Heart left ventricle (tissue), 16 donors: ENCODE data around the gene HENMT1. TPM values are rescaled to one million over a fixed set of nuclear protein-coding genes. Genes with fewer than 3 reads are reported as not detected.

Source experiments
- ATAC-seq, 4 donors: fragments of 200-7000 bp; cut with Tn5 transposase; one replicate each; pipeline ENCODE4 v1.9.1; 2020 to 2022; ENCODE audit warnings: moderate library complexity in 4 of 4, mild to moderate bottlenecking in 3 of 4, moderate number of reproducible peaks in 1 of 4
- DNase-seq, 5 donors: peaks; one replicate each; pipeline ENCODE4 v3.0.0-alpha.2; 2020
- H3K27ac ChIP-seq, 12 donors: fragments of 200-600 bp; sonication (generic) in 4 of 12; one replicate each; pipeline versions ENCODE4 v1.5.0 to v1.8.0; 2016 to 2022; ENCODE audit warnings: mild to moderate bottlenecking in 2 of 12
- H3K27me3 ChIP-seq, 9 donors: fragments of 200-600 bp; sonication (generic) in 2 of 9; one replicate each; pipeline versions ENCODE4 v1.5.1 to v1.8.0; 2016 to 2022; ENCODE audit warnings: mild to moderate bottlenecking in 3 of 9
- H3K36me3 ChIP-seq, 9 donors: fragments of 200-600 bp; sonication (generic) in 2 of 9; one replicate each; pipeline versions ENCODE4 v1.5.0 to v1.8.0; 2018 to 2022; ENCODE audit warnings: mild to moderate bottlenecking in 2 of 9
- H3K4me1 ChIP-seq, 12 donors: fragments of 200-600 bp; sonication (generic) in 4 of 12; one replicate each; pipeline versions ENCODE4 v1.5.0 to v1.8.0; 2016 to 2022; ENCODE audit warnings: mild to moderate bottlenecking in 3 of 12
- H3K4me3 ChIP-seq, 12 donors: fragments of 200-600 bp; sonication (generic) in 4 of 12; one replicate each; pipeline versions ENCODE4 v1.5.0 to v1.8.0; 2017 to 2022; ENCODE audit warnings: mild to moderate bottlenecking in 9 of 12, moderate library complexity in 4 of 12
- H3K9me3 ChIP-seq, 12 donors: fragments of 200-600 bp; sonication (generic) in 4 of 12; one replicate each; pipeline versions ENCODE4 v1.5.0 to v1.8.0; 2016 to 2022; ENCODE audit warnings: mild to moderate bottlenecking in 1 of 12
- CTCF ChIP-seq, 12 donors: fragments of 200-600 bp; sonication (generic) in 4 of 12; IDR thresholded peaks; one replicate each; pipeline versions ENCODE4 v1.5.0 to v1.8.0; 2018 to 2022; ENCODE audit warnings: antibody characterized with exemption in 12 of 12, mild to moderate bottlenecking in 5 of 12
- POLR2A ChIP-seq, 2 donors: fragments of 450-650 bp; IDR thresholded peaks; one replicate each; pipeline ENCODE4 v1.6.1; 2017; ENCODE audit warnings: antibody characterized with exemption in 2 of 2, mild to moderate bottlenecking in 2 of 2, moderate library complexity in 2 of 2
- WGBS, 4 donors: extraction: QIAGEN DNeasy Blood & Tissue Kit in 2 of 4; methylation state at CpG; one replicate each; pipeline versions ENCODE4 v1.1.5 to v1.1.7; 2013 to 2018; 5-methylcytosine and 5-hydroxymethylcytosine counted together
- intact Hi-C, 10 donors: fragments of 100-400 bp; cut with DNase I; formaldehyde crosslinking; loops; one replicate each; pipeline versions ENCODE4 v1.11.1 to v1.14.2; 2022
- polyA plus RNA-seq, 2 donors: library from polyadenylated mRNA; stranded (reverse); fragments of 200-250 nt; gene quantifications; one replicate each; pipeline ENCODE4 v1.2.3, GENCODE V29; 2013
- total RNA-seq, 9 donors: library from RNA; depleted of rRNA in 2 of 9; stranded (reverse); fragments of >200 nt in 2 of 9; fragmentation: NEBNext Ultra II Directional in 3 of 9; extraction: Animal tissue kit (Norgen Biotek cat#: 25700) in 3 of 9; gene quantifications; one replicate each; pipeline versions ENCODE4 v1.1.0 to v1.2.4, GENCODE V29; 2016 to 2023
- donor health status: ischemic (EF 13 %, LVEDD 7.1; RV severe dilation, severe dysfunction).
- donor health status: healthy with polysubstance abuse.
- donor health status: DM: no; HTN: yes; CAD: no.
- donor health status: DM: no; HTN: no; CAD: no.
- donor health status: ischemic (EF 25% LVEDD 6.9; RV normal size, moderate dysfunction).
- donor health status: ischemic (EF 25% LVEDD 5.7; RV mildly dilated, moderate dysfunction).
- donor health status: healthy.
- donor health status: DM: yes; HTN: yes; CAD: no.
- donor health status: ischemic (EF 35%, LVEDD 5.7; RV mildly dilated, moderate dysfunction).
- donor health status: nonischemic (EF 11% LVEDD 7.7; RV severe dilation, severe dysfunction).
- donor health status: DM: yes; HTN: yes; CAD: no.
- donor health status: PGD.
- donor health status: ischemic (EF 29% LVEDD 5.4; RV normal size, mild dysfunction).
- donor health status: nonischemic (EF 23%, LVEDD 6.1; RV moderate dilation, normal function).

The HENMT1 gene
- total and polyA plus RNA-seq, 11 donors: 0.44 to 4.5 (median 0.93) TPM

GRCh38 chr1:108646648-108647269 is 14.1 kb downstream of the HENMT1 start:
- H3K27ac ChIP-seq: peak overlapping the region in 7 of 12 donors; percentile 22 to 96 (median 46)

GRCh38 chr1:108646265-108646647 is 14.6 kb downstream of the HENMT1 start:
- ATAC-seq: peak; percentile 29 to 55 (median 44)
- WGBS, 4 donors: 60 to 72% (median 66%) methylated on average over 4 of the region's 4 CpGs
- TF ChIP-seq CTCF (IDR thresholded peaks at IDR 0.05): no peak
- TF ChIP-seq POLR2A (IDR thresholded peaks at IDR 0.05): no peak

More at GRCh38 chr1:108646648-108647269, 14.1 kb downstream of the HENMT1 start:
- intact Hi-C loops: no loop called here
- no peaks in the 10 kb centered on the region for H3K27me3 ChIP-seq
- H3K9me3 ChIP-seq: peaks cover 0 to 5% (median 0%) of the 10 kb centered on the region in 12 donors
- peaks cover 0 to 5% (median 0%) of the 10 kb centered on the region in 9 donors for H3K36me3 ChIP-seq
- ATAC-seq: peak; percentile 52 to 87 (median 75)
- no peak overlapping the region for H3K4me3 ChIP-seq
- peaks cover 0 to 48% (median 0%) of the 10 kb centered on the region in 12 donors for H3K4me1 ChIP-seq
- peak; percentile 61 to 87 (median 80) for DNase-seq
- no peak for TF ChIP-seq CTCF (IDR thresholded peaks at IDR 0.05)
- TF ChIP-seq POLR2A (IDR thresholded peaks at IDR 0.05): no peak
- WGBS, 4 donors: 86 to 92% (median 88%) methylated on average over 11 of the region's 11 CpGs

GRCh38 chr1:108645564-108646184 is 15.2 kb downstream of the HENMT1 start:
- H3K27ac ChIP-seq: peak overlapping the region in 5 of 12 donors; percentile 26 to 96 (median 43)
- peaks cover 0 to 5% (median 0%) of the 10 kb centered on the region in 9 donors for H3K36me3 ChIP-seq
- intact Hi-C loops: loop anchor here in 2 of 10 donors (2.0 kb wide), 2 partner anchors 131 to 135 kb away; no protein-coding TSS in a partner anchor
- H3K4me3 ChIP-seq: no peak overlapping the region
- no peak for TF ChIP-seq POLR2A (IDR thresholded peaks at IDR 0.05)
- TF ChIP-seq CTCF (IDR thresholded peaks at IDR 0.05): peak in 1 of 12 donors; percentile 3
- peaks cover 0 to 48% (median 0%) of the 10 kb centered on the region in 12 donors for H3K4me1 ChIP-seq
- DNase-seq: no peak
- no peak for ATAC-seq
- WGBS, 4 donors: 79 to 86% (median 81%) methylated on average over 9 of the region's 9 CpGs
- no peaks in the 10 kb centered on the region for H3K27me3 ChIP-seq
- no peaks in the 10 kb centered on the region for H3K9me3 ChIP-seq

More at GRCh38 chr1:108646265-108646647, 14.6 kb downstream of the HENMT1 start:
- Histone ChIP-seq H3K4me3 (no peak overlapping the region), H3K36me3 (peaks cover 0 to 5% (median 0%) of the 10 kb centered on the region in 9 donors), H3K27ac (peak overlapping the region in 6 of 12 donors; percentile 26 to 96 (median 44)), H3K27me3 (no peaks in the 10 kb centered on the region), H3K9me3 (no peaks in the 10 kb centered on the region), H3K4me1 (peaks cover 0 to 48% (median 0%) of the 10 kb centered on the region in 12 donors)
- intact Hi-C loops: no loop called here
- no peak for DNase-seq

- TF ChIP-seq CTCF (IDR thresholded peaks at IDR 0.05) (no peak), POLR2A (IDR thresholded peaks at IDR 0.05) (no peak)
- H3K4me3 ChIP-seq: no peak overlapping the region
- peak overlapping the region in 2 of 12 donors; percentile 61 to 96 for H3K27ac ChIP-seq
- H3K9me3 ChIP-seq: no peaks in the 10 kb centered on the region
- H3K36me3 ChIP-seq: peaks cover 0 to 5% (median 0%) of the 10 kb centered on the region in 9 donors
- WGBS, 4 donors: 54 to 71% (median 59%) methylated on average over 7 of the region's 7 CpGs
- intact Hi-C loops: loop anchor here in 5 of 10 donors (2.0 to 5.0 kb wide), 3 partner anchors 88 to 134 kb away; no protein-coding TSS in a partner anchor
- DNase-seq (no peak), ATAC-seq (no peak)
- H3K4me1 ChIP-seq: peaks cover 0 to 48% (median 0%) of the 10 kb centered on the region in 12 donors
- H3K27me3 ChIP-seq: no peaks in the 10 kb centered on the region
These were observed 15.9 kb downstream of the HENMT1 start for GRCh38 chr1:108644984-108645383.
